HG03025 (cell line): ENCODE data around the gene CXorf51B.
"Not testable (repeated sequence)": the region's sequence is repeated elsewhere in the genome, so short reads cannot be mapped to it uniquely, and the experiment has no call there.

ENCODE experiments used
- ATAC-seq: cut with Tn5 transposase; IDR thresholded peaks from one replicate; pipeline ENCODE4 v1.9.1; 2021; ENCODE audit warnings: mild to moderate bottlenecking, moderate library complexity; ENCODE audit not compliant: unreplicated experiment, low FRiP score

Gene CXorf51B

GRCh38 chrX:146809471-146809870 is at the start of gene CXorf51B:
TSS of gene CXorf51B (plus strand) at chrX:146809771. CDS start at chrX:146809792, 21 bp downstream.
- not testable (repeated sequence) for ATAC-seq

- not testable (repeated sequence) for ATAC-seq
Measured at GRCh38 chrX:146814644-146815043, 5.1 kb downstream of the CXorf51B start, which contains the start of gene CXorf51A. TSS of gene CXorf51A (minus strand) at chrX:146814744. CDS start at chrX:146814723, 21 bp downstream.

- no peak for ATAC-seq
Measured at GRCh38 chrX:146831994-146832393, 22.4 kb downstream of the CXorf51B start.

GRCh38 chrX:146854281-146854680 is 44.7 kb downstream of the CXorf51B start:
- ATAC-seq, result no peak
